Kidney (tissue), 14 donors: ENCODE measurements around the gene TBL3. TPM values are rescaled to one million over a fixed set of nuclear protein-coding genes. Genes with fewer than 3 reads are reported as not detected.
A peak's percentile ranks its signal among the peaks of the same experiment; 100 is the strongest.

Experiments
- DNase-seq, 5 donors: peaks; one replicate each; pipeline ENCODE4 v3.0.0-alpha.2; 2013 to 2020
- FAIRE-seq: peaks from 2 replicates; lab custom pipeline; 2012; peaks lifted over from hg19 to GRCh38; lab: Jason Lieb, UNC
- H3K27ac ChIP-seq, 2 donors: one replicate each; pipeline ENCODE4 v1.7.0; 2013; ENCODE audit warnings: low read depth in 2 of 2, low read length in 2 of 2, inconsistent platforms in 1 of 2
- H3K27me3 ChIP-seq: one replicate; pipeline ENCODE4 v1.7.1; 2013; ENCODE audit warnings: low read length, inconsistent platforms; ENCODE audit not compliant: control insufficient read depth, insufficient read depth
- H3K36me3 ChIP-seq, 3 donors: one replicate each; pipeline versions ENCODE4 v1.7.0 to v1.7.1; 2013; ENCODE audit warnings: low read length in 3 of 3, control low read depth in 1 of 3, inconsistent platforms in 1 of 3; ENCODE audit not compliant: insufficient read depth in 3 of 3, control insufficient read depth in 2 of 3
- H3K4me1 ChIP-seq, 3 donors: one replicate each; pipeline versions ENCODE4 v1.7.0 to v1.7.1; 2013; ENCODE audit warnings: low read length in 3 of 3, inconsistent platforms in 1 of 3, low read depth in 1 of 3; ENCODE audit not compliant: control insufficient read depth in 2 of 3, insufficient read depth in 2 of 3
- H3K4me3 ChIP-seq, 3 donors: one replicate each; pipeline versions ENCODE4 v1.7.0 to v1.8.1; 2013; ENCODE audit warnings: low read length in 3 of 3, control low read depth in 1 of 3, inconsistent platforms in 1 of 3
- H3K9ac ChIP-seq, 3 donors: one replicate each; pipeline versions ENCODE4 v1.7.0 to v1.7.1; 2013; ENCODE audit warnings: low read length in 3 of 3, control low read depth in 1 of 3, inconsistent platforms in 1 of 3
- H3K9me3 ChIP-seq, 3 donors: one replicate each; pipeline versions ENCODE4 v1.7.0 to v1.7.1; 2013; ENCODE audit warnings: low read length in 3 of 3, control low read depth in 1 of 3, inconsistent platforms in 1 of 3; ENCODE audit not compliant: control insufficient read depth in 2 of 3, insufficient read depth in 1 of 3
- CTCF ChIP-seq: IDR thresholded peaks from 3 replicates; pipeline ENCODE4 v1.5.1; 2012; ENCODE audit warnings: mild to moderate bottlenecking, moderate library complexity, borderline replicate concordance; ENCODE audit not compliant: insufficient read depth; ENCODE audit errors: extremely low read depth
- intact Hi-C: fragments of 100-400 bp; cut with DNase I; formaldehyde crosslinking; loops from one replicate; pipeline ENCODE4 v1.11.1; 2022
- polyA plus RNA-seq: library from polyadenylated mRNA; stranded (reverse); fragments of 350-450 nt; fragmentation: Illumina TruSeq; extraction: RNeasy Lipid Tissue Mini Kit (QIAGEN cat#74804); gene quantifications from one replicate; pipeline ENCODE4 v1.2.3, GENCODE V29; 2014; ENCODE audit warnings: low read depth, low replicate concordance; ENCODE audit not compliant: insufficient read depth
- total RNA-seq: library from RNA; stranded (reverse); fragmentation: NEBNext Ultra II Directional; extraction: Animal tissue kit (Norgen Biotek cat#: 25700); gene quantifications from one replicate; pipeline ENCODE4 v1.2.1, GENCODE V29; 2021
- donor health status: control.
- donor health status: control.
- donor health status: control.
- donor health status: control.
- donor health status: control.
- donor health status: DM: yes; HTN: yes; CAD: no.
- donor health status: Normal renal cell carcinoma (clear cell type).

Gene TBL3
- total and polyA plus RNA-seq, 2 donors from 2014 or later: 33.3 to 38.5 TPM

- no peak for FAIRE-seq
- intact Hi-C loops: loop anchor here (10.0 kb wide), 1 partner anchor 69 kb away; no protein-coding TSS in a partner anchor
Observed at GRCh38 chr16:1924095-1924494, 47.8 kb upstream of the TBL3 start.

GRCh38 chr16:1926271-1926670, 45.6 kb upstream of the TBL3 start:
- no peak for FAIRE-seq
- peaks cover 7% of the 10 kb centered on the region for H3K27me3 ChIP-seq

More at GRCh38 chr16:1924095-1924494, 47.8 kb upstream of the TBL3 start:
- TF ChIP-seq CTCF: no peak
- Histone ChIP-seq H3K9me3 (no peaks in the 10 kb centered on the region), H3K27me3 (peaks cover 24% of the 10 kb centered on the region), H3K4me3 (no peak overlapping the region), H3K9ac (no peak overlapping the region), H3K36me3 (no peaks in the 10 kb centered on the region), H3K4me1 (no peaks in the 10 kb centered on the region), H3K27ac (no peak overlapping the region)
- no peak for DNase-seq

GRCh38 chr16:1929105-1929504, 42.7 kb upstream of the TBL3 start:
- Histone ChIP-seq H3K9ac (no peak overlapping the region), H3K27me3 (no peaks in the 10 kb centered on the region), H3K4me3 (peak overlapping the region in 1 of 3 donors; percentile 53), H3K4me1 (no peaks in the 10 kb centered on the region), H3K36me3 (no peaks in the 10 kb centered on the region), H3K27ac (no peak overlapping the region), H3K9me3 (no peaks in the 10 kb centered on the region)
- intact Hi-C loops: loop anchor here (10.0 kb wide), 1 partner anchor 74 kb away; no protein-coding TSS in a partner anchor
- no peak for TF ChIP-seq CTCF
- DNase-seq (peak in 2 of 5 donors; percentile 54 to 77), FAIRE-seq (no peak)

More at GRCh38 chr16:1926271-1926670, 45.6 kb upstream of the TBL3 start:
- no peaks in the 10 kb centered on the region for H3K4me1 ChIP-seq
- intact Hi-C loops: loop anchor here (10.0 kb wide), 1 partner anchor 71 kb away; no protein-coding TSS in a partner anchor
- H3K27ac ChIP-seq: no peak overlapping the region
- H3K36me3 ChIP-seq: no peaks in the 10 kb centered on the region
- no peak overlapping the region for H3K4me3 ChIP-seq
- no peaks in the 10 kb centered on the region for H3K9me3 ChIP-seq
- no peak for TF ChIP-seq CTCF
- H3K9ac ChIP-seq: no peak overlapping the region
- DNase-seq: peak in 3 of 5 donors; percentile 57 to 76 (median 71)
